ENCODE data around the gene ZNF280B.
"Not testable (repeated sequence)": the region's sequence is repeated elsewhere in the genome, so short reads cannot be mapped to it uniquely, and the experiment has no call there.

The ZNF280B gene

DNA sequence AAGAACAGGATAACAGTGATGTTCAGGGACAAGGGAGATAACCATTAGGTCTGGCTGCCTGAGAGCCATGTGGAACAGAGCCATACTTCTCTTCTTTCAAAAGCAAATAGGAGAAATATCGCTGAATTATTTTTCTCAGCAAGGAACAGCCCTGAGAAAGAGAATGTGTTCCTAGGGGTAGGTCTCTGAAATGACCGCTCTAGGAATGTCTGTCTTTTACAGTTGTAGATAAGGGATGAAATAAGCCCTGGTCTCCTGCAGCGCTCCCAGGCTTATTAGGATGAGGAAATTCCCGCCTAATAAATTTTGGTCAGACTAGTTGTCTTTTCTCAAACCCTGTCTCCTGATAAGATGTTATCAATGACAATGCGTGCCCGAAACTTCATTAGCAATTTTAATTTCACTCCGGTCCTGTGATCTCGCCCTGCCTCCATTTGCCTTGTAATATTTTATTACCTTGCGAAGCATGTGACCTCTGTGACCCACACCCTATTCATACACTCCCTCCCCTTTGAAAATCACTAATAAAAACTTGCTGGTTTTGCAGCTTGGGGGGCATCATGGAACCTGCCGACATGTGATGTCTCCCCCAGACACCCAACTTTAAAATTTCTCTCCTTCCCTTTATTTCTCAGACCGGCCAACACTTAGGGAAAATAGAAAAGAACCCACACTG, 39.6 kb downstream of the ZNF280B start:
- not testable (repeated sequence) for H3K4me3 ChIP-seq, H3K27ac ChIP-seq

DNA sequence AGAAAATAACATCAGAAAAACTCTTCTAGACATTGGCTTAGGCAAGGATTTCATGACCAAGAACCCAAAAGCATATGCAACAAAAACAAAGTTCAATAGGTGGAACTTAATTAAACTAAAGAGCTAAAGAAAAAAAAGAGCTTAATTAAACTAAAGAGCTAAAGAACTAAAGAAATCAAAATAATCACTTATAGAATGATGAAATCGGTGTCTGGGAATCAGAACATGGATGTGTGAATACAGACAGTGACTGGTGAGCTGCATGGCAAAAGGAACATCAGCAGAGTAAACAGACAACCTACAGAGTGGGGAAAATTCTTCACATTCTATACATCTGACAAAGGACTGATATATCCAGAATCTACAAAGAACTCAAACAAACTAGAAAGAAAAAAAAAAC, 41.4 kb downstream of the ZNF280B start:
- no peak overlapping the region for H3K4me3 ChIP-seq
- no peak overlapping the region for H3K27ac ChIP-seq

DNA sequence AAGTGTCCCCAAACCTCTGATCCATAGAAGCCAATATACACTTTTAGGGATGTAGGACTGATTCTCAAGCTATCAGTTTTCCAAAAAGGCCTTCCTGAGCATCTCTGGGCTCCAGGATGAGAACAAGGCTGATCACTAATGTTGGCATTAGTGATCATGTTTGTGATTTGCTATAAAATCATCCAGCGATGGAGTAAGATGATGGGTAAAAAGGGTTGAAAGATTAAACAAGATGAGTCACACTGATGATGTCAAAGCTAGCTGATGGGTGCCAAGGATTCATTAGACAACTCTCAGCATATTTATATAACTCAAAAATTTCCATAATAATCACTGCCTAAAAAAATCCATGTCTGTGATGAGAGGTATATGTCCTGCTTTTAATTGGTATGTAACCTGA, 42.8 kb downstream of the ZNF280B start:
- Histone ChIP-seq H3K27ac (no peak overlapping the region), H3K4me3 (no peak overlapping the region)

DNA sequence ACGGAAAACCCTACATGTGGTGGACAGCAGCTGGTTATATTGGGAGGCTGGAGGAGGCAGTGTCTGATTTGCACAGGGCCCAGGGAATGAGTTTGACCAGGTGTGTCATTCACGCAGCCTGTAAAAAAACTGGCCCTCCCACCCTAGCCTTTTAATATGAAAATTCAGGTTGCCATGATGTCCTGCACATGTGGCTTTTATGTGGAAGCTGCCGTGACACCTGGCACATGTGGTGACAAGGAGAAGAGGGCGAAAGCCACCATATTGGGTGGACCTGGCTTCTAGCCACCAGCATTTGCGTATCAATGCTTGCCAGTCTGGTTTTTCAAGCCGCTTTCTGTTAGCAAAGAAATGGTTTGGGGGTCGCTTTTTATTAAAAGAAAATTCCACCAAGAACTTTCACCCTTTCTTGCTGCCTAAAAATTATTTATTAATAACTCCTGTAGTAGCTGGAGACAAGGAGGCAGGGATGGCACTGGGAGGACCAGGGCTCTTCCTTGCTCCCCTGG, 43.4 kb downstream of the ZNF280B start:
- Histone ChIP-seq H3K4me3 (no peak overlapping the region), H3K27ac (no peak overlapping the region)

DNA sequence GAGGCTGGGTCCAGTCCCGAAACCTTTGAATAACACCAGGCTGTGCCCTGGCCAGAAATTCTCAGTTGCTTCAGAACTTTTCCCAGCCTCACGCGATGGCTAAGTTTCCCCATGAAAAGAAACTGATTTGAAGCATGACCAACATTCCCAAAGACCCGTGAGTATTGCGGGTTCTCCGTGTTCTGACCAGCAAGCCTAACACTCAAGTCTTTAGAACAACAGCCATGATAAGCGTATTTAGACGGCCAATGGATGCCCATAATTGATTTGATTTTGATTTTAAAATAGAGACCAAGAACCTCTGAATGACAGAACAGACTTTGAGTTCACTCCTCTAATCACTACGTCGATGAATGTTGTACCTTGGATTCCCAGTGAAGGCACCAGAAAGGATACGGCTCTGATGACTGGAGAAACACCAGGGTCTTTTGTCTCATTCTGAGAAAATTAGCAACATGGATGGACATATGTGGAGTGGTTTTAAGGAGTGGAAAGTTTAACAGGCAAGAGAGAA, 43.9 kb downstream of the ZNF280B start:
- Histone ChIP-seq H3K4me3 (no peak overlapping the region), H3K27ac (no peak overlapping the region)

DNA sequence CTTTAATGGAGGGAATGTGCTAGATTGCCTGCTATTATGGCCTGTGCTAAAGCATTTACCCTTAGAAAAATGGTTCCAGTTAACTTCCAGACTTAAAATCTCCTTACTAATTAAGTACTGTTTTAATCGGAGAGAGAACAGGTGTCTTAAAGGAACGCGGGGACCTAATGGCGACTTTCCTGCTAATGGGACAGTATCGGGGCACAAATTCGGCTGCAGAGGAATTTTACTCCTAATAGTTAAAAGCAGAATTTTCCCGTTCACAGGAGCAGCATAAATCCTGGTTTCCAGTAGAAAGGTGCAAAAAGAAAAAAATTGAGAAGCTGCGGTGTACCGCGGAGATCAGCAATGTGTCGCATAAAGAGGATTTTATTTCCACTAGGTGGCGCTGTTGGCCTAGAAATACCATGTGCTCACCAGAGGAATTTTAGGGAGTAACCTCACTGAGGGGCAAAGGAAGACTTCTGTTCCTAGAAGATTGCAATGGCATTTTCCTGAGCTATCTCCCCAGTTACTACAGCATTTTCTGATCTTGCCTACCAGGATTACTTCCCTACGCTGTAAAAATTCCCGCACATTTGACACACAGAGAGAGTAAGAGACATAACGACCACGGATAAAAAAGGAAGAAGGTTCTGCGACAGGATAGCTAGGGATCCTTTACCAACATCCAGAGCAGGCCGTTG, 44.5 kb downstream of the ZNF280B start:
- H3K4me3 ChIP-seq = no peak overlapping the region
- H3K27ac ChIP-seq = no peak overlapping the region

DNA sequence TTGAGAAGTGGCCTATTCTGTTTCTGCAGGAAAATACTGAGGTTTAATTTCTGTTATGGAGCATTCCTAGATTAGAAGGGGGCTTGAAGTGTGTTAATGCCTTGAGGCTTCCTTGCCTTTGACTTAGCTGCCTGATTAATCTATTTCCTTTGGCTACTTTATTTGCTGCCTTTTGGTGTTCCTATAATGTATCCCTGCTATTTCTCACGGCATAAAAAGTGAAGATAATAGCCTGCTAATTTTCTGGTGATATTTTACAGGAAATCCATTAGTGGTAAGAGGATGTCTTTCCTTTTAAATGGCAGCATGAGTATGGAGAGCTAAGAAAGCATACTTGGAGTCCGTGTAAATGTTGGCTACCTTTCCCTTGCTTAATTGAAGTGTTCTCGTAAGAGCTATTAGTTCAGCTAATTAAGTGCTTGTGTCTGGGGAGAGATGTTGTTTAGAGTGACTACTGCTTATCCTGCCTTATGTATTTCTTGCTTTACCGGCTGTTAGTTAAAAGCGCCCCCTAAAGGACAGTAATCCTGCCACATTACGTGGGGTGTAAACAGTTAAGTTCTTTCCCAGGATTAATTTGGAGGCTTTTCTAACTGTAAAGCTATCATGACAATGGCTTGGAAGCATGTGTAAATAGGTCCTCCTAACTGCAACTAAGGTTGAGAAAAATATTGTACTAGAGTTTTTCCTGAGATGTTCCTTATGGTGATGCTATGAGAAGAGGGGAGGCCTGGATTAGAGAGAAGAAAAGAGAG, 45.6 kb downstream of the ZNF280B start:
- H3K4me3 ChIP-seq = no peak overlapping the region
- H3K27ac ChIP-seq = no peak overlapping the region

DNA sequence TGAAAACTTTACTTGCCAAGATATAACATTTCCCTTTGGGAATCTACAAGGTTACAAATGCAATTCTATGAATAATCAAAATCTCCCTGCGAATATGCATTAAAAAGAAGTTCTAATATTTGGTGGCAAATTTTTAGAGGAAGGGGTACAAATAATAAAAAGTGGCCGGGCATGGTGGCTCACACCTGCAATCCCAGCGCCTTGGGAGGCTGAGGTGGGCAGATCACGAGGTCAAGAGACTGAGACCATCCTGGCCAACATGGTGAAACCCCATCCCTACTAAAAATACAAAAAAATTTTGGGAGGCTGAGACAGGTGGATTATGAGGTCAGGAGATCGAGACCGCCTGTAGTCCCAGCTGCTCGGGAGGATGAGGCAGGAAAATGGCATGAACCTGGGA, 47.0 kb downstream of the ZNF280B start:
- H3K4me3 ChIP-seq = no peak overlapping the region
- no peak overlapping the region for H3K27ac ChIP-seq

DNA sequence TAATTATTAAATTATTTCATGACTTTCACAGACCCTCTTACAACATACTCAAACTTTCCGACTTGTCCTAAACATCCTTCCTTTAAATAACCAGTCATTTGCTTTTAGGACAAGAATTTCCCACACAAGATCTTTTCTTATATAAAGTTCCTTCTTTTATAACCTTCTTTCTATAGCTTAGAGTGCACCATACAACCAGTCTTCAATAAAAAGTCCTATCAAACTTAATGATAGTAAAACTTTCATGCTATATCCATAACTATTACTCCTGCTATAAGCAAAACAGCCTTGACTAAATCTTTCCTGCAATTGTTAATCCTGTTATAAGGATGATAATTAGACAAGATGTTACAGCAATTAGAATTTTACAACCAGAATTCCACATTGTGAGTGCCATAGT, 47.4 kb downstream of the ZNF280B start:
- no peak overlapping the region for H3K4me3 ChIP-seq
- no peak overlapping the region for H3K27ac ChIP-seq

DNA sequence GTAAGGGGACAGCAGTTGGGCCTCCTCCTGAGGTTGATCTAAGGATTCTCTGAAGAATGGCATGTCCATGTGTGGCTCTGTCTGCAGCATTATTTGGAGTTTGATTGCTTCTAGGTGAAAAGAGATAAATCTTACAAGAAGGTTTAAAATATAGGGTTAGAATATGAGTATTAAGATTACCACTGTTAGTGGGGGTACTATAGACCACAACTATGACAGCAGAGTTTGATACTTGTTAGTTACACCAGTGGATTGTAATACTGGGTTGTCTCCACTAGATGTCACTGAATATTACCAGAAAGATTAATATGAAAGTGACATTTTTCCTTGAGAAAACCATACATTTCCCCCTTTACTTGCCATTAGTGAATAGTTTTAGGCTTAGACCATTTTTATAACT, 47.9 kb downstream of the ZNF280B start:
- no peak overlapping the region for H3K4me3 ChIP-seq
- H3K27ac ChIP-seq = no peak overlapping the region

DNA sequence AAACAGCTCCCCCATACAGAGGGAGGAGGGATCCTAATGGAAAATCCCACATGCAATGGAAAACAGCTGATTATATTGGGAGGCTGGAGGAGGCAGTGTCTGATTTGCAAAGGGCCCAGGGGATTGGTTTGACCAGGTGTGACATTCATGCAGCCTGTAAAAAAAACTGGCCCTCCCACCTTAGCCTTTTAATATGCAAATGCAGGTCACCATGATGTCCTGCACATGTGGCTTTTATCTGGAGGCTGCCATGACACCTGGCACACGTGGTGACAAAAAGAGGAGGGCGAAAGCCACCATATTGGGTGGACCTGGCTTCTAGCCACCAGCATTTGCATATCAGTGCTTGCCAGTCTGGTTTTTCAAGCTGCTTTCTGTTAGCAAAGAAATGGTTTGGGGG, 48.5 kb downstream of the ZNF280B start:
- Histone ChIP-seq H3K27ac (no peak overlapping the region), H3K4me3 (no peak overlapping the region)

DNA sequence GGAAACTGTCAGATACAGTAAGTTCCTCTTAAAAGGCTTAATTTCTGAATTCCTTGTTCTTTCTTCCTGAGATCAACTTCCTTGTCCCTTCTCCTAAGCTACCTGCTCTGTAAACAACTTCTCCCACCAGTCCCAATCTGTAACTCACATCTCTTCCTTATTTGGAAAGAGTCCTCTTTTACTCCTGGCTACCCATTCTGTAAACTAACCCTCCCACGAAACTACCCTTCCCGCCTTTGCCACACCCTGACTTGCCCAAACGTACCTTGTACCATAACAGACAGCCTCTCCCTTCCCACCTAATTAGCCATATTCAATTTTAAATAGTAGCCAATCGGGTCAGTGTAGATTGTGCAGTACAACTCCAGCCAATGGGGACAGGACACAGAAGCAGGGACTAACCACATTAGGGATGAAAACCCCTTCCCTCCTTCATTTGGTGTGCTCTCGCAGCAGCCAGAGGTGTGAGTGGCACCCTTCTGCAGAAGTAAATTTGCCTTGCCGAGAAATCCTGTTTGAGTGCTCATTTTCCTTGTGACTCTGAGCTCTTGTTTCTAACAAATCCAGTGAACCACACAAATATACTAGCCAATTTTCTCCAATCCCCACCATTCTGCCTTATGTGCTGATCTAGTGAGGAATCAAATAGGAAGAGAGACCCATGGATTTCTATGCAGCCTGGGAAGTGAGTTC, 49.5 kb downstream of the ZNF280B start:
- Histone ChIP-seq H3K4me3 (no peak overlapping the region), H3K27ac (no peak overlapping the region)

DNA sequence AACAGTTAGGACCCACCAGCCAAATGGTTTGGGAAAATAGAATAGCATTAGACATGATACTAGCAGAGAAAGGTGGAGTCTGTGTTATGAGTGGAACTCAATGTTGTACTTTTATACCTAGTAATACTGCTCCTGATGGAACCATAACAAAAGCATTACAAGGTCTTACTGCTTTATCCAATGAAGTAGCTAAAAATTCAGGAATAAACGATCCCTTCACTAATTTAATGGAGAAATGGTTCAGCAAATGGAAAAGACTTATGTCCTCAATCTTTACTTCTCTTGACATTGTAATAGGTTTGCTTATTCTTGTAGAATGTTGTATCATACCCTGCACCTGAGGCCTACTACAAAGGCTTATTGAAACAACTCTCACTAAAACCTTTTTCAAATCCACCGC, 50.2 kb downstream of the ZNF280B start:
- Histone ChIP-seq H3K4me3 (no peak overlapping the region), H3K27ac (no peak overlapping the region)

DNA sequence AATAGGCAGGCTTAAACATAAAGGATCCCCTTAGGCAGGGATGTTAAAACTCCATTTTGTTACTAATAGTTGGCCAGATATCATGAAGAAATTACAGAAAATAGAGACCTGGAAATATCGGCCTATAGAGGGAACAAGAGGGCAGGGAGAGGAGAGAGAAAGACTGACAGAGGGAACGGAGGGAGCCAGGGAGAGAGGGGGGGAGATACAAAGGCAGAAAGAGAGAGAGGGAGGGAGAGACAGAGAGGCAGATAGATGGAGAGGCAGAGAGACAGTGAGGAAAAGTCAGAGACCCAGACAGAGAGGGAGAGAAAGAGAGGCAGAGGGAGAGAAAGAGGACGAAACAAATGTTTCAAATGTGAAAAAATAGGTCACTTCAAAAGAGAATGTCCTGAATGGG, 53.5 kb downstream of the ZNF280B start:
- no peak overlapping the region for H3K27ac ChIP-seq
- no peak overlapping the region for H3K4me3 ChIP-seq

DNA sequence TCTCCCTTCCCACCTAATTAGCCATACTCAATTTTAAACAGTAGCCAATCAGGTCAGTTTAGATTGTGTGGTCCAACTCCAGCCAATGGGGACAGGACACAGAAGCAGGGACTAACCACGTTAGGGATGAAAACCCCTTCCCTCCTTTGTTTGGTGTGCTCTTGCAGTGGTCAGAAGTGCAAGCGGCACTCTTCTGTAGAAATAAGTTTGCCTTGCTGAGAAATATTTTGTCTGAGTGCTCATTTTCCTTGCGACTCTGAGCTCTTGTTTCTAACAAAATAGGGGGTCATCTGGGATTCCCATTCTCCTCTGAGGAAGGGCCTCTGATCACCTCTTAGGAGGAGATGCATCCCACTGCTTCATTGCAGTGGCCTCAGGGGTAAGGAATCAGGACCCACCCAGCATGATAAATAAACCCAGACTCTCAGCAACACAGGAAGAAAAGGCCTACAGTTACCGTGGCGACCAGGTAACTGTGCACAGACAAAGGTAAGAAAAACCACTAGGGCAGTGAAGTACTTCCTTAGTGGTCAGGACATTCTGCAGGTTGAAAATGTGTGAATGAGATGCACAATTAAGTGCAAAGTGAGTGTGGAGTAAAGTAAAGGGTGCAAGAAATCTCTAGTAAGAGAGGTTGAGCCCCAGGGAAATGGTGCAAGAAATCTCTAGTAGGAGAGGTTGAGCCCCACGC, 55.4 kb downstream of the ZNF280B start:
- Histone ChIP-seq H3K27ac (no peak overlapping the region), H3K4me3 (no peak overlapping the region)

DNA sequence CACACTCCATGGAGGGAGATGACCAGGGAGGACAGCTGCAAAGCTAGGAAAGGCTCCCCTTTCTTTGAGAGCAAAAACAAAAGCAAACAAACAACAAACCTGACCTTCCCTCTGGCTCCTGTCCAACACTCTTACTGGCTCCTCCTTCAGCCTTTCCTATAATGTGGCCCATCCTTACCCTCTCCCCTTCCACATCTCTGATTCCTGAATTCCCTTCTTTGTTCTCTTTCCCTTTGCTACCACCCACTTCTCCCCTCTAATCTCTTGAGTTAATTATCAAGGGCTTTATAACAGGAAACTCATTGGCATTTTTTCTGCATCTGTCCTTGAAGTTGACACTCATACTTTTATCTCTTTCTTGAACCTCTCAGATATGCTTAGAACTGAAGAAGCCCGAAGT, 56.3 kb downstream of the ZNF280B start:
- H3K27ac ChIP-seq = no peak overlapping the region
- H3K4me3 ChIP-seq = no peak overlapping the region

DNA sequence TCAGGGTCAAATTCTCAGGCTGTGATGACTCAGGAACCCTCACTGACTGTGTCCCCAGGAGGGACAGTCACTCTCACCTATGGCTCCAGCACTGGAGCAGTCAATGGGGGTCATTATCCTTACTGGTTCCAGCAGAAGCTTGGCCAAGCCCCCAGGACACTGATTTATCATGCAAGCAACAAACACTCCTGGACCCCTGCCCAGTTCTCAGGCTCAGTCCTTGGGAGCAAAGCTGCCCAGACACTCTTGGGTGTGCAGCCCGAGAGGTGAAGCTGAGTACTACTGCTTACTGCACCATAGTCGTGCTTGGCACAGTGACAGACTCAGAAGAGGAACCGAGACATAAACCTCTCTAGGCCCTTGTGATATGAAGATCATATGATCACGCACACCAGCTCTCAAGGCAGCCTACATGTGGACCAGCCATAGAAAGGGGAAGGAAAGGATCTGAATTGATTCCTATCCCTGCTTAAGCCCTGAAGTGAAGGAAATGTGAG, 58.2 kb downstream of the ZNF280B start:
- Histone ChIP-seq H3K27ac (no peak overlapping the region), H3K4me3 (no peak overlapping the region)

DNA sequence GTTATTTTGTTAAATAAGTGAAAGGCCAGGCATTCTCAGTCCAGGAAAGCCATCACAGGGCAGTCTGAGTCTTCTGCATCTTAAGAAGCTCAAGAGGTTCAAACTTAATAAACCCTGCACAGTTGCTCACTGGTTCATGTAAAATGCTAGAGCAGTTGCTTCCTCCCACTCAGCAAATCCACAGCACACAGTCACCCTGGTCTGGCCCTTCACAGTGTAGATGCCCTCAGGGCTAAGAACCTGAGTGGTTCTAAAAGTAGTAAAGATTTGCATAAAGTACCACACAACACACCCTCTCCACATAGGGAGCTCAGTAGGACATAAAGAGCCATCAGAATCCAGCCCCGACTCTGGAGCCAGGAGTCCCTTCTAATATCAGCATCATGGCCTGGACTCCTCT, 58.7 kb downstream of the ZNF280B start:
- Histone ChIP-seq H3K4me3 (no peak overlapping the region), H3K27ac (no peak overlapping the region)

DNA sequence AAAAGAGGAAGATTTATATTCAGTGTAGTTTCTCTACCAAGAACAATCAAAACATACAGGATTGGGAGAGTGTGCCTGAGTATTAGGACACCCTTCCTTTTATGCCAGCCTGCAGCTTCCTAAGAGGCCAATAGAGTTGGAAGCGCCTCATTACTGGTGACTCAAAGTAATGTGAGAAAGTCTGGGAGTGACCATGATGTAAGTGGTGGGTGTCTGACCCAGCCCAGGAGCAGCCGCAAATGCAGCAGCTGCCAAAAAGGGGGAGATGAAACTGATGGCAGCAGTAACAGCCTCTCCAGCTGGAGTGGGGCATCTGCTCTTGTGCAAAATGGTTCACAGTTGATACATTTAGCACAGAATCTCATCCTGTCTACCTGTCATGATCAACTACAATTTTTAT, 62.0 kb downstream of the ZNF280B start:
- Histone ChIP-seq H3K4me3 (no peak overlapping the region), H3K27ac (no peak overlapping the region)

Data from skin epidermis (tissue), 12 donors.